HL-60 (cell line): ENCODE measurements around the gene NRXN3.

Experiments
- DNase-seq, 2 experiments: peaks; one replicate each; pipeline ENCODE4 v3.0.0-alpha.2; 2010 to 2020; ENCODE audit warnings: low read depth in 1 of 2, low spot score in 1 of 2
- H3K27ac ChIP-seq: fragments of 250-450 bp; sonication (Bioruptor Pico); replicated peaks from 2 replicates; pipeline ENCODE4 v1.5.1; 2020; ENCODE audit warnings: mild to moderate bottlenecking, moderate library complexity
- H3K27me3 ChIP-seq: fragments of 250-450 bp; sonication (Bioruptor Pico); 2 replicates; pipeline ENCODE4 v1.5.1; 2021; ENCODE audit warnings: mild to moderate bottlenecking, moderate library complexity; ENCODE audit not compliant: insufficient read depth, poor library complexity, severe bottlenecking
- H3K4me3 ChIP-seq: replicated peaks from 2 replicates; pipeline ENCODE4 v1.5.1; 2011; ENCODE audit warnings: mild to moderate bottlenecking, control low read depth, low read length; ENCODE audit not compliant: insufficient read depth
- GABPA ChIP-seq: IDR thresholded peaks from 2 replicates; pipeline ENCODE4 v1.6.1; 2012; ENCODE audit warnings: low read depth
- POLR2AphosphoS5 ChIP-seq: IDR thresholded peaks from 2 replicates; pipeline ENCODE4 v1.6.1; 2012; ENCODE audit warnings: low read depth
- SPI1 ChIP-seq: IDR thresholded peaks from 2 replicates; pipeline ENCODE4 v1.6.1; 2012; ENCODE audit warnings: low read depth, mild to moderate bottlenecking, borderline replicate concordance
- TF ChIP-seq, protein P1 (sequence below): IDR thresholded peaks from one replicate; pipeline ENCODE4 v1.5.1; 2011; ENCODE audit warnings: low read length, control low read depth, inconsistent platforms; ENCODE audit not compliant: insufficient read depth
- TF ChIP-seq, protein P2 (sequence below): IDR thresholded peaks from 2 replicates; pipeline ENCODE4 v1.6.1; 2012; ENCODE audit warnings: low read depth; ENCODE audit not compliant: insufficient replicate concordance

NRXN3 gene

DNA sequence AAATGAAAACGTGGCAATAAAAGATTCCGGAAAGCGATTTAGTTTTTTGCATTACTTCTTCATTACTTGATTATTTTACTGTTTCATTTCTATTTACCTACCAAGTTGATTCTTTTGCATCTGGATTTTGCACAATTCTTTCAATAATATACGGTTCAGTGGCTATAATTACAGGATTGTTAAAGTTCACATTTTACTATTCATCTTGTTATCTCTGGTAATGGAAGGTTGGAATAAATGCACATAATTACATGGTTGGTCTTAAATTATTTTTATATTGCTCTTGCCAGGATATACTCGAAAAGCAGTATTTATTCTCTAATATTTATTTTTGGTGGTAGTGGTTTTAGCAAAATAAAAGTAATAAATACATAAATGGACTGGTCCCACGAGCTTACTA is 1203.3 kb downstream of the NRXN3 start:
- TF ChIP-seq, protein P1, sequence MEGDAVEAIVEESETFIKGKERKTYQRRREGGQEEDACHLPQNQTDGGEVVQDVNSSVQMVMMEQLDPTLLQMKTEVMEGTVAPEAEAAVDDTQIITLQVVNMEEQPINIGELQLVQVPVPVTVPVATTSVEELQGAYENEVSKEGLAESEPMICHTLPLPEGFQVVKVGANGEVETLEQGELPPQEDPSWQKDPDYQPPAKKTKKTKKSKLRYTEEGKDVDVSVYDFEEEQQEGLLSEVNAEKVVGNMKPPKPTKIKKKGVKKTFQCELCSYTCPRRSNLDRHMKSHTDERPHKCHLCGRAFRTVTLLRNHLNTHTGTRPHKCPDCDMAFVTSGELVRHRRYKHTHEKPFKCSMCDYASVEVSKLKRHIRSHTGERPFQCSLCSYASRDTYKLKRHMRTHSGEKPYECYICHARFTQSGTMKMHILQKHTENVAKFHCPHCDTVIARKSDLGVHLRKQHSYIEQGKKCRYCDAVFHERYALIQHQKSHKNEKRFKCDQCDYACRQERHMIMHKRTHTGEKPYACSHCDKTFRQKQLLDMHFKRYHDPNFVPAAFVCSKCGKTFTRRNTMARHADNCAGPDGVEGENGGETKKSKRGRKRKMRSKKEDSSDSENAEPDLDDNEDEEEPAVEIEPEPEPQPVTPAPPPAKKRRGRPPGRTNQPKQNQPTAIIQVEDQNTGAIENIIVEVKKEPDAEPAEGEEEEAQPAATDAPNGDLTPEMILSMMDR, result no peak
- no peak for TF ChIP-seq POLR2AphosphoS5
- TF ChIP-seq SPI1, result no peak
- TF ChIP-seq GABPA, result no peak
- TF ChIP-seq, protein P2, sequence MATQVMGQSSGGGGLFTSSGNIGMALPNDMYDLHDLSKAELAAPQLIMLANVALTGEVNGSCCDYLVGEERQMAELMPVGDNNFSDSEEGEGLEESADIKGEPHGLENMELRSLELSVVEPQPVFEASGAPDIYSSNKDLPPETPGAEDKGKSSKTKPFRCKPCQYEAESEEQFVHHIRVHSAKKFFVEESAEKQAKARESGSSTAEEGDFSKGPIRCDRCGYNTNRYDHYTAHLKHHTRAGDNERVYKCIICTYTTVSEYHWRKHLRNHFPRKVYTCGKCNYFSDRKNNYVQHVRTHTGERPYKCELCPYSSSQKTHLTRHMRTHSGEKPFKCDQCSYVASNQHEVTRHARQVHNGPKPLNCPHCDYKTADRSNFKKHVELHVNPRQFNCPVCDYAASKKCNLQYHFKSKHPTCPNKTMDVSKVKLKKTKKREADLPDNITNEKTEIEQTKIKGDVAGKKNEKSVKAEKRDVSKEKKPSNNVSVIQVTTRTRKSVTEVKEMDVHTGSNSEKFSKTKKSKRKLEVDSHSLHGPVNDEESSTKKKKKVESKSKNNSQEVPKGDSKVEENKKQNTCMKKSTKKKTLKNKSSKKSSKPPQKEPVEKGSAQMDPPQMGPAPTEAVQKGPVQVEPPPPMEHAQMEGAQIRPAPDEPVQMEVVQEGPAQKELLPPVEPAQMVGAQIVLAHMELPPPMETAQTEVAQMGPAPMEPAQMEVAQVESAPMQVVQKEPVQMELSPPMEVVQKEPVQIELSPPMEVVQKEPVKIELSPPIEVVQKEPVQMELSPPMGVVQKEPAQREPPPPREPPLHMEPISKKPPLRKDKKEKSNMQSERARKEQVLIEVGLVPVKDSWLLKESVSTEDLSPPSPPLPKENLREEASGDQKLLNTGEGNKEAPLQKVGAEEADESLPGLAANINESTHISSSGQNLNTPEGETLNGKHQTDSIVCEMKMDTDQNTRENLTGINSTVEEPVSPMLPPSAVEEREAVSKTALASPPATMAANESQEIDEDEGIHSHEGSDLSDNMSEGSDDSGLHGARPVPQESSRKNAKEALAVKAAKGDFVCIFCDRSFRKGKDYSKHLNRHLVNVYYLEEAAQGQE, result no peak
- H3K27ac ChIP-seq, result no peak overlapping the region
- H3K27me3 ChIP-seq, result no peaks in the 10 kb centered on the region
- H3K4me3 ChIP-seq, result no peak overlapping the region
- no peak for DNase-seq

GRCh38 chr14:79375356-79375755 is 1205.2 kb downstream of the NRXN3 start:
- Histone ChIP-seq H3K4me3 (no peak overlapping the region), H3K27me3 (no peaks in the 10 kb centered on the region), H3K27ac (no peak overlapping the region)
- TF ChIP-seq, protein P1, result no peak
- no peak for TF ChIP-seq POLR2AphosphoS5
- TF ChIP-seq, protein P2, result no peak
- TF ChIP-seq GABPA, result no peak
- no peak for TF ChIP-seq SPI1
- no peak for DNase-seq

GRCh38 chr14:79376557-79376956 is 1206.4 kb downstream of the NRXN3 start:
- DNase-seq, result no peak
- TF ChIP-seq POLR2AphosphoS5, result no peak
- TF ChIP-seq GABPA, result no peak
- TF ChIP-seq, protein P2, result no peak
- TF ChIP-seq, protein P1, result no peak
- no peak for TF ChIP-seq SPI1

More at GRCh38 chr14:79376557-79376956, 1206.4 kb downstream of the NRXN3 start:
- H3K4me3 ChIP-seq, result no peak overlapping the region
- H3K27ac ChIP-seq, result no peak overlapping the region
- no peaks in the 10 kb centered on the region for H3K27me3 ChIP-seq
